GM12878 (cell line): Measurements from ENCODE around the gene FUT6. TPM values are rescaled to one million over a fixed set of nuclear protein-coding genes. Genes with fewer than 3 reads are reported as not detected.
"Not testable (repeated sequence)": the region's sequence is repeated elsewhere in the genome, so short reads cannot be mapped to it uniquely, and the experiment has no call there.

ENCODE experiments used
- ATAC-seq: fragments of 200-7000 bp; cut with Tn5 transposase; 3 replicates; pipeline ENCODE4 v1.9.1; 2020; ENCODE audit warnings: mild to moderate bottlenecking, moderate library complexity
- BruUV-seq: library from RNA; stranded (reverse); fragments of 400-500 nt; replicated peaks from 2 replicates; lab custom pipeline; 2021; lab: Mats Ljungman, UMichigan
- CTCF ChIA-PET: fragments of 300-600 bp; sonication (Branson Sonifier 250); formaldehyde crosslinking; extraction: SDS; loops from one replicate; lab custom pipeline; 2021; ENCODE audit warnings: inconsistent platforms; lab: Yijun Ruan, JAX
- POLR2A ChIA-PET: fragments of 350-600 bp; formaldehyde crosslinking; extraction: SDS; loops from one replicate; lab custom pipeline; 2021; ENCODE audit warnings: inconsistent platforms; lab: Charles Lee
- RAD21 ChIA-PET: fragments of 300-600 bp; sonication (Branson Sonifier 250); formaldehyde crosslinking; loops from one replicate; lab custom pipeline; 2023; ENCODE audit warnings: antibody characterized with exemption; ENCODE audit not compliant: unreplicated experiment; lab: Charles Lee
- SMC1A ChIA-PET: fragments of 300-600 bp; sonication (Branson Sonifier 250); formaldehyde crosslinking; loops from one replicate; lab custom pipeline; 2023; ENCODE audit not compliant: unreplicated experiment, uncharacterized antibody; lab: Charles Lee
- DNase-seq: peaks from one replicate; pipeline ENCODE4 v3.0.0-alpha.2; 2011; ENCODE audit warnings: low read depth, low spot score
- FAIRE-seq: peaks from 3 replicates; lab custom pipeline; 2011; peaks lifted over from hg19 to GRCh38; lab: Jason Lieb, UNC
- H2AFZ ChIP-seq: 2 replicates; pipeline ENCODE4 v1.6.0; 2011; ENCODE audit warnings: low read depth, low read length, control low read depth; ENCODE audit not compliant: control insufficient read depth
- H3K27ac ChIP-seq: 2 replicates; pipeline ENCODE4 v1.5.1; 2011; ENCODE audit warnings: control low read depth; ENCODE audit not compliant: control insufficient read depth, insufficient read depth
- H3K27me3 ChIP-seq, 2 experiments: replicated peaks in 1 of 2; 2 replicates each; pipeline versions ENCODE4 v1.6.0 to v1.6.1; 2011; ENCODE audit warnings: low read length in 1 of 2; ENCODE audit not compliant: control insufficient read depth in 2 of 2, insufficient read depth in 2 of 2
- H3K36me3 ChIP-seq, 2 experiments: 2 replicates each; pipeline ENCODE4 v1.5.1; 2011; ENCODE audit warnings: low read length in 1 of 2; ENCODE audit not compliant: control insufficient read depth in 2 of 2, insufficient read depth in 2 of 2
- H3K4me1 ChIP-seq: 2 replicates; pipeline ENCODE4 v1.6.1; 2011; ENCODE audit warnings: mild to moderate bottlenecking, low read length, moderate library complexity, mixed read lengths; ENCODE audit not compliant: control insufficient read depth, insufficient read depth
- H3K4me2 ChIP-seq: 2 replicates; pipeline ENCODE4 v1.6.0; 2011; ENCODE audit warnings: control low read depth; ENCODE audit not compliant: control insufficient read depth, insufficient read depth
- H3K4me3 ChIP-seq: fragments of 200-600 bp; sonication (generic); 2 replicates; pipeline ENCODE4 v1.5.1; 2016
- H3K79me2 ChIP-seq: 2 replicates; pipeline ENCODE4 v1.6.0; 2011; ENCODE audit warnings: low read length; ENCODE audit not compliant: control insufficient read depth, insufficient read depth
- H3K9ac ChIP-seq: 2 replicates; pipeline ENCODE4 v1.8.0; 2011; ENCODE audit warnings: low read length, control low read depth, mixed read lengths; ENCODE audit not compliant: control insufficient read depth, insufficient read depth
- H3K9me3 ChIP-seq: replicated peaks from 3 replicates; pipeline ENCODE4 v1.5.1; 2011; ENCODE audit warnings: mild to moderate bottlenecking, low read length; ENCODE audit not compliant: control insufficient read depth, insufficient read depth
- H4K20me1 ChIP-seq: 2 replicates; pipeline ENCODE4 v1.6.0; 2011; ENCODE audit not compliant: control insufficient read depth, insufficient read depth
- ATF7 ChIP-seq: fragments of 450-650 bp; IDR thresholded peaks from 2 replicates; pipeline ENCODE4 v1.6.1; 2016; ENCODE audit warnings: low read depth, mild to moderate bottlenecking
- IKZF1 ChIP-seq: fragments of 450-650 bp; conservative IDR thresholded peaks from 2 replicates; pipeline ENCODE4 v1.6.1; 2017; ENCODE audit warnings: antibody characterized with exemption, mild to moderate bottlenecking
- IKZF2 ChIP-seq, 2 experiments: fragments of 450-650 bp; IDR thresholded peaks; 2 replicates each; pipeline ENCODE4 v1.6.1; 2017; ENCODE audit warnings: mild to moderate bottlenecking in 2 of 2, moderate library complexity in 2 of 2
- NR2F1 ChIP-seq: fragments of 450-650 bp; conservative IDR thresholded peaks from 2 replicates; pipeline ENCODE4 v1.6.1; 2017; ENCODE audit warnings: mild to moderate bottlenecking
- SPI1 ChIP-seq: IDR thresholded peaks from 2 replicates; pipeline ENCODE4 v1.6.1; 2011; ENCODE audit warnings: low read depth, mild to moderate bottlenecking, low read length, moderate library complexity, borderline replicate concordance; ENCODE audit not compliant: insufficient read depth
- WGBS: methylation state at CpG from one replicate; pipeline ENCODE4 v1.1.6; 2016; ENCODE audit warnings: low lambda C conversion rate; ENCODE audit not compliant: insufficient replicate concordance, insufficient coverage; ENCODE audit errors: missing lambda C conversion rate; 5-methylcytosine and 5-hydroxymethylcytosine counted together
- in situ Hi-C: fragments of 300-500 bp; cut with MboI; formaldehyde crosslinking; loops from 9 replicates; pipeline ENCODE4 v1.14.3; 2018; ENCODE audit warnings: mixed read lengths
- intact Hi-C: fragments of 100-400 bp; cut with micrococcal nuclease; formaldehyde crosslinking; loops from one replicate; pipeline ENCODE4 v1.14.2; 2022; ENCODE audit not compliant: unreplicated experiment
- polyA plus RNA-seq, 11 experiments: library from polyadenylated mRNA; depleted of rRNA in 4 of 11; unstranded in 6 of 11; stranded (reverse) in 5 of 11; fragments of >200 nt; fragmentation: Nextera tagmentation in 4 of 11; fragmentation: Illumina TruSeq in 1 of 11; extraction: Ambion mirVana in 4 of 11; extraction: Trizol in 1 of 11; gene quantifications; 1 replicate in 1 of 11; 2 replicates in 10 of 11; pipeline versions ENCODE4 v1.2.1 to v1.2.3, GENCODE V29; 2011 to 2016; ENCODE audit warnings: inconsistent platforms in 2 of 11, missing spikeins in 2 of 11, low read depth in 1 of 11
- total RNA-seq, 4 experiments: library from RNA; depleted of rRNA in 3 of 4; stranded (reverse); fragments of >200 nt in 3 of 4; fragmentation: Illumina TruSeq in 1 of 4; extraction: Trizol in 1 of 4; gene quantifications; 2 replicates each; pipeline versions ENCODE4 v1.2.1 to v1.2.3, GENCODE V29; 2013 to 2021

FUT6 gene
- total and polyA plus RNA-seq, 10 of the 15 experiments (the other 5 are each of a cell fraction or from before 2014, with no cell fraction given), result not detected

- FAIRE-seq, BruUV-seq, H4K20me1 ChIP-seq, DNase-seq, H3K4me1 ChIP-seq, H3K79me2 ChIP-seq, H3K9me3 ChIP-seq, H3K27me3 ChIP-seq, H3K4me3 ChIP-seq, H3K27ac ChIP-seq, H2AFZ ChIP-seq, POLR2A ChIA-PET, H3K36me3 ChIP-seq, H3K4me2 ChIP-seq, RAD21 ChIA-PET, H3K9ac ChIP-seq, in situ Hi-C loops: not testable (repeated sequence)
- ChIA-PET CTCF (interaction anchor here (0.6 to 1.3 kb wide), 2 partner anchors 80 to 385 kb away, joined by 3 to 4 read pairs; partner anchors contain the start of gene NRTN), SMC1A (interaction anchor here (0.8 kb wide), 1 partner anchor 80 kb away, joined by 3 read pairs; the partner anchor contains the start of gene NRTN)
- TF ChIP-seq SPI1 (peak; percentile 79; the same call in 1 of the 2 replicates), IKZF2 (IDR thresholded peaks at IDR 0.05) (peak; percentile 33 to 45; a peak in 2 of 4 replicates), ATF7 (peak; percentile 32; the same call in 1 of the 2 replicates), IKZF1 (peak; percentile 47; the same call in 1 of the 2 replicates), NR2F1 (0 out of 2 replicates have a peak, but pooled peaks have one; percentile 23)
- peak; percentile 80 for ATAC-seq
- WGBS, result 42% methylated on average over 11 of the region's 11 CpGs
- intact Hi-C loops, result loop anchor here (2.0 kb wide), 1 partner anchor 79 kb away; the partner anchor contains the start of gene NRTN
Observed at GRCh38 chr19:5884065-5884811, 44.7 kb upstream of the FUT6 start.

DNA sequence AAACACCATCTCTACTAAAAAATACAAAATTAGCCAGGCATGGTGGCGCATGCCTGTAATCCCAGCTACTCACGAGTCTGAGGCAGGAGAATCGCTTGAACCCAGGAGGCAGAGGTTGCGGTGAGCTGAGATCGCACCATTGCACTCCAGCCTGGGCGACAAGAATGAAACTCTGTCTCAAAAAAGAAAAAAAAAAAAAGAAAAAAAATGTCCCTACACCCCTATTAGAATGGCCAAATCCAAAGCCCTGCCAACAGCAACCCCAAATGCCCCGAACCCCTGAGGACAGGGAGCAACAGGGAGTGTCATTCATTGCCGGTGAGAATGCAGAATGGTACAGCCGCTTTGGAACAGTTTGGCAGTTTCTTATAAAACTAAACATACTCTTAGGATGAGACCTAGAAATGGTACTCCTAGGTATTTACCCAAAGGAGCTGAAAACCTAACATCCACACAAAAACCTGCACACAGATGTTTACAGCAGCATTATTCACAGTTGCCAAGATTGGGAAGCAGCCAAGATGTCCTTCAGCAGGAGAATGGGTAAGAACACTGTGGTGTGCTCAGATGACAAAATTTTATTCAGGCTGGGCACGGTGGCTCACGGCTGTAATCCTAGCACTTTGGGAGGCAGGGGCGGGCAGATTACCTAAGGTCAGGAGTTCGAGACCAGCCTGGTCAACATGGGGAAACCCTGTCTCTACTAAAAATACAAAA lies 43.8 kb upstream of the FUT6 start:
- H3K27ac ChIP-seq, intact Hi-C loops, H3K79me2 ChIP-seq, H3K4me2 ChIP-seq, H3K27me3 ChIP-seq, H4K20me1 ChIP-seq, ATAC-seq, H3K4me1 ChIP-seq, BruUV-seq, RAD21 ChIA-PET, H3K4me3 ChIP-seq, FAIRE-seq, H3K36me3 ChIP-seq, DNase-seq, H3K9ac ChIP-seq, POLR2A ChIA-PET, H3K9me3 ChIP-seq, H2AFZ ChIP-seq, in situ Hi-C loops: not testable (repeated sequence)
- CTCF ChIA-PET, result interaction anchor here (0.6 to 1.3 kb wide), 2 partner anchors 79 to 385 kb away, joined by 3 to 4 read pairs; partner anchors contain the start of gene NRTN
- WGBS, result 45% methylated on average over 10 of the region's 13 CpGs
- SMC1A ChIA-PET, result interaction anchor here (0.8 kb wide), 1 partner anchor 79 kb away, joined by 3 read pairs; the partner anchor contains the start of gene NRTN
